Fibroblast of the aortic adventitia (primary cell): Measurements from ENCODE around the gene POPDC3. TPM values are rescaled to one million over a fixed set of nuclear protein-coding genes. Genes with fewer than 3 reads are reported as not detected.

ENCODE experiments used
- DNase-seq: peaks from one replicate; pipeline ENCODE4 v3.0.0-alpha.2; 2010; ENCODE audit warnings: low read depth
- H3K4me3 ChIP-seq: 2 replicates; pipeline ENCODE4 v1.5.1; 2011; ENCODE audit warnings: low read depth, mild to moderate bottlenecking, control low read depth, low read length, moderate library complexity
- total RNA-seq: library from RNA; depleted of rRNA; stranded (reverse); fragments of >200 nt; gene quantifications from 2 replicates; pipeline ENCODE4 v1.2.3, GENCODE V29; 2012; ENCODE audit warnings: low replicate concordance
- TF ChIP-seq, protein P1 (sequence below): IDR thresholded peaks from 2 replicates; pipeline ENCODE4 v1.5.1; 2011; ENCODE audit warnings: mild to moderate bottlenecking, low read length, control low read depth, inconsistent platforms; ENCODE audit not compliant: insufficient read depth

The POPDC3 gene
- total RNA-seq, 1 donor = 33.7 TPM

DNA sequence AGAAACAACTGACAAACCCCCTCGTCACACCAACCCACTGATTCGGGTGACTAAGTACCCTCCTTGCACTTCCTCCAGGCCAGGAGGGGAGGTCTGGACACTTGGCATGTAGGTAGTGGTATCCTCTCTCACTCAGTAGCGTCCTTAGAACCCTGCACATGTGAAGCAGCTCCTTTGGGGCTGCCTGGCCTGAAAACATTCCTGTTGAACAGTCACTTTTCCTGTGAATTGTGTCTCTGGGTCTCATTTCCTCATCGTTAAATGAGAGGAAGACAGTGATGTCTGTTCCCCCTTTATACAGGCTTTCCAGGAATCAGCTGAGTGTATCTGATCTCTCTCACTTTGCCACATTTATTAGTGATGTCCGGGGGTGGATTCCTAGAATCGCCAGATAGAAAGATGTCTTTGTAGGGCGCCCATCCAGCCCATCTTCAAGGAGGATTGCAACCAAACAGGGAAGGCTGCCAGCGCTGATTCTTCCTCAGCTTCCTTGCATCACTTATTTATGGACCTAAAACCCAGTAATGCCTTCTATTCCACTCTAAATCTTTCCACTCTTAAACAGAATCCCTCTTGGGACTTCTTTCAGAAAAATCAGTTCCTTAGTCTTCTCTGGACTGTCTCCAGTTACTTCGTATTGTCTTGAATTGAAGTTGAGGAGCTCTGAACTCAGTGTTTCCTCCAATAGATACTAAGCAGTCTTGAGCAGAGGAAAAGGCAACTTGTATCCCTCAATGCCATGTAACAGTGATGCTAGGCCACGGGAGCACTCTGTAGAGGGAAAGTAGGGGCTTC, 9.4 kb upstream of the POPDC3 start:
- no peak overlapping the region for H3K4me3 ChIP-seq
- TF ChIP-seq, protein P1, sequence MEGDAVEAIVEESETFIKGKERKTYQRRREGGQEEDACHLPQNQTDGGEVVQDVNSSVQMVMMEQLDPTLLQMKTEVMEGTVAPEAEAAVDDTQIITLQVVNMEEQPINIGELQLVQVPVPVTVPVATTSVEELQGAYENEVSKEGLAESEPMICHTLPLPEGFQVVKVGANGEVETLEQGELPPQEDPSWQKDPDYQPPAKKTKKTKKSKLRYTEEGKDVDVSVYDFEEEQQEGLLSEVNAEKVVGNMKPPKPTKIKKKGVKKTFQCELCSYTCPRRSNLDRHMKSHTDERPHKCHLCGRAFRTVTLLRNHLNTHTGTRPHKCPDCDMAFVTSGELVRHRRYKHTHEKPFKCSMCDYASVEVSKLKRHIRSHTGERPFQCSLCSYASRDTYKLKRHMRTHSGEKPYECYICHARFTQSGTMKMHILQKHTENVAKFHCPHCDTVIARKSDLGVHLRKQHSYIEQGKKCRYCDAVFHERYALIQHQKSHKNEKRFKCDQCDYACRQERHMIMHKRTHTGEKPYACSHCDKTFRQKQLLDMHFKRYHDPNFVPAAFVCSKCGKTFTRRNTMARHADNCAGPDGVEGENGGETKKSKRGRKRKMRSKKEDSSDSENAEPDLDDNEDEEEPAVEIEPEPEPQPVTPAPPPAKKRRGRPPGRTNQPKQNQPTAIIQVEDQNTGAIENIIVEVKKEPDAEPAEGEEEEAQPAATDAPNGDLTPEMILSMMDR = no peak
- DNase-seq = no peak

DNA sequence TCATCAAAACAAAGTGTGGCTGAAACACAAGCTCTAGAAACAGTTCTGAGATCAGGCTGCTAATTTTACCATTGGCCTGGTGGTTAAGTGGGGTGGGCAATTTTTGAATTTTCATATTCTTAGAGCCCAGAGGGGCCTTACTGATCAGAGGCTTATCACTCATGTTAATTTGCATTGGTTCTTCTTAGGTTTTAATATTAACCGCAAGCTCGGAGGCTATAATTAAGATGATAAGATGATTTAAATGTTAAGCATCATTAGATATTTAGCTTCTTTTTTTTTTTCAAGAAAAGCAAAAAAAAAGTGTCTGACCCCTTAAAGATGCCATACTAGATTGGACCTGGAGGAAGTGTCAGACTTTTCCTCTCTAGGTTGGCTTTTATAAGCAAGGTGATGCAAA, 8.4 kb upstream of the POPDC3 start:
- H3K4me3 ChIP-seq = no peak overlapping the region
- TF ChIP-seq, protein P1 = no peak
- DNase-seq = no peak

DNA sequence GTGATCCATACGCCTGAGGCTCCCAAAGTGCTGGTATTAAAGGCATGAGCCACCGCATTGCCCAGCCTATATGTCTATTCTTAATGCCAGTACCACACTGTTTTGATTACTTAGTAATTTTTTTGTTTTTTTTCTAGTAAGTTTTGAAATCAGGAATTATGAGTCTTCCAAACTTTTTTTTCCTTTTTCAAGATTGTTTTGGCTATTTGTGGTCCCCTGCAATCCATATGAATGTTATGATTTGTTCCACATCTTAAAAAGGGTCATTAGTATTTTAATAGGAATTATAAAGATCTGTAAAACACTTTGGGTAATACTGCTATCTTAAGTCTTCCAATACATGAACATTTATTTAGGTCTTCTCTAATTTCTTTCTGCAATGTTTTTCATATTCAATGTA, 6.8 kb upstream of the POPDC3 start:
- DNase-seq = no peak
- H3K4me3 ChIP-seq = no peak overlapping the region
- TF ChIP-seq, protein P1 = no peak

DNA sequence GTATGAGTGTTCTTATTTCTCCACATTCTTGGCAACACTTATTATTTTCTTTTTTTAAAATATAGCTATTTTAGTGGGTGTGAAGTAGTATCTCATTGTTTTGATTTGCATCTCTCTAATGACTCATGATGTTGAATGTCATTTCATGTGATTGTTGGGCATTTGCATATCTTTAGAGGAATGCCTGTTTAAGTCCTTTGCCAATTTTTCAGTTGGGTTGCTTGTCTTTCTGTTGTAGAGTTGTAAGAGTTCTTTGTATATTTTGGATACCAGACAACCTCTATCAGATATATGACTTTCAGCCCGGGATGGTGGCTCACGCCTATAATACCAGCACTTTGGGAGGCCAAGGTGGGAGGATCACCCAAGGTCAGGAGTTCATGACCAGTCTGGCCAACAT, 5.1 kb upstream of the POPDC3 start:
- peak; percentile 98 for DNase-seq
- TF ChIP-seq, protein P1 = no peak
- no peak overlapping the region for H3K4me3 ChIP-seq

DNA sequence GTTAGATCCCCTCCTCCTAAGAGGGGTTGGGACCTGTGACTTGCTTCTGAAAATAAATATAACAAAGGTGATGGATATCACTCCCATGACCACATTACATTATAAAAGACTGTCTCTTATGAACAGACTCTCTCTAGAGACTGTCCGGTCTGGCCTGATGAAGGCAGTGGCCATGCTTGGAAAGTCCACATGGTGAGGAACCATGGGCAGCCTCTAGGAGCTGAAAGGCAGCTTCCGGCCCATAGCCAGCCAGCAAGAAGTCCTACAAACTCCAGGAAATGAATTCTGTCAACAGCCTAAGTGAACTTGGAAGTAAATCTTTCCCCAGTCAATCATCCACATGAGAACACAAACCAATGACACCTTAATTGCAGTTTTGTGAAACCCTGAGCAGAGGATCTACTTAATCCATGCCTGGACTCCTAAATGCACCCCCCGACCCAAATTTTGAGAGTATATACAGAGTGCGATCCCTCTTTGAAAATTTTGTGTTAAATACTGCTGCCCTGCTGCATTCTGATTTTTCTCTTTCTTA, 2.2 kb upstream of the POPDC3 start:
- DNase-seq = no peak
- TF ChIP-seq, protein P1 = no peak
- no peak overlapping the region for H3K4me3 ChIP-seq

DNA sequence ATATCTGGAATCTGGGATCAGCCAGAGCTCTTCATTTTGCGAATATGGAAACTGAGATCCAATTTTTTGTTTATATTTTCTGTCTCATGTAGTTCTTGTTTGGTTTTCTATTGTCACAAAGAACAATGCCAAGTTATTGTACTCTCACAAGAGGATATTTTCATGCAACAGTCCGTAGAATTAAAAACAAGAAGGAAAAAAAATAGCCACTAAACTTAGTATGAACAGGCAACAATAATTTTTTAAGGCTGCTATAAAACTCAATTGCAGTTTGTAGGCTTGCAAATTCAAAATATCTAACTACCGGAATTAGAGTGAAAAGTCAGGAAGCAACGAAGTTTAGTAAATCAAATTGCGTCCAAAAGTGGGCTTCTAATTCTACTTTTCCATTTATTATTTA, 1.2 kb downstream of the POPDC3 start:
- TF ChIP-seq, protein P1 = no peak
- H3K4me3 ChIP-seq = peak overlapping the region; percentile 75
- no peak for DNase-seq
